HCT116 (cell line): ENCODE measurements around the gene GAPDH. TPM values are rescaled to one million over a fixed set of nuclear protein-coding genes. Genes with fewer than 3 reads are reported as not detected.
A peak's percentile ranks its signal among the peaks of the same experiment; 100 is the strongest.

Experiments used
- ATAC-seq: fragments of 200-7000 bp; cut with Tn5 transposase; 2 replicates; pipeline ENCODE4 v1.9.1; 2020; ENCODE audit warnings: mild to moderate bottlenecking, moderate library complexity
- BruUV-seq: library from RNA; stranded (reverse); fragments of 400-500 nt; replicated peaks from 2 replicates; lab custom pipeline; 2021; lab: Mats Ljungman, UMichigan
- CTCF ChIA-PET: fragments of 300-600 bp; sonication (Branson Sonifier 250); formaldehyde crosslinking; loops from one replicate; lab custom pipeline; 2021; ENCODE audit warnings: antibody characterized with exemption; lab: Charles Lee
- POLR2A ChIA-PET: fragments of 300-600, 350-600 bp; sonication (Branson Sonifier 250); formaldehyde crosslinking; loops from one replicate; lab custom pipeline; 2021; ENCODE audit warnings: antibody characterized with exemption; lab: Charles Lee
- RAD21 ChIA-PET, 2 experiments: fragments of 300-600 bp; sonication (Branson Sonifier 250); formaldehyde crosslinking; loops; one replicate each; lab custom pipeline; 2023; ENCODE audit warnings: low total read pairs in 2 of 2; ENCODE audit not compliant: uncharacterized antibody in 2 of 2, unreplicated experiment in 2 of 2, low non-redundant PET in 1 of 2; lab: Charles Lee
- DNase-seq: peaks from one replicate; pipeline ENCODE4 v3.0.0-alpha.2; 2010; ENCODE audit warnings: low read depth, low spot score
- H2AFZ ChIP-seq: fragments of 200-600 bp; shearing (Covaris generic), sonication (generic); 2 replicates; pipeline ENCODE4 v1.6.1; 2017; ENCODE audit warnings: low read depth, mixed run types, mixed read lengths, antibody characterized with exemption, low read length; ENCODE audit not compliant: poor library complexity, severe bottlenecking
- H3K27ac ChIP-seq: 2 replicates; pipeline ENCODE4 v1.5.1; 2012; ENCODE audit warnings: low read depth, low read length
- H3K27me3 ChIP-seq: fragments of 200-600 bp; sonication (generic); 2 replicates; pipeline ENCODE4 v1.6.1; 2016; ENCODE audit warnings: mixed run types, low read length, mixed read lengths; ENCODE audit not compliant: insufficient read depth
- H3K36me3 ChIP-seq, 2 experiments: fragments of 200-500 bp in 1 of 2; fragments of 200-600 bp in 1 of 2; sonication (Bioruptor generic) in 1 of 2; sonication (generic) in 1 of 2; 2 replicates each; pipeline versions ENCODE4 v1.5.1 to v1.6.1; 2014 to 2016; ENCODE audit warnings: low read length in 2 of 2, inconsistent platforms in 1 of 2, mixed read lengths in 1 of 2, mixed run types in 1 of 2; ENCODE audit not compliant: insufficient read depth in 2 of 2, control insufficient read depth in 1 of 2
- H3K4me1 ChIP-seq, 2 experiments: fragments of 200-600 bp in 1 of 2; sonication (generic) in 1 of 2; 2 replicates each; pipeline versions ENCODE4 v1.5.1 to v1.6.1; 2012 to 2017; ENCODE audit warnings: low read length in 2 of 2, inconsistent platforms in 1 of 2, mild to moderate bottlenecking in 1 of 2, mixed read lengths in 1 of 2, mixed run types in 1 of 2, moderate library complexity in 1 of 2; ENCODE audit not compliant: insufficient read depth in 2 of 2, control insufficient read depth in 1 of 2
- H3K4me2 ChIP-seq: fragments of 200-600 bp; sonication (generic); 2 replicates; pipeline ENCODE4 v1.6.1; 2017; ENCODE audit warnings: mixed run types, low read length, mixed read lengths
- H3K4me3 ChIP-seq, 2 experiments: fragments of 200-600 bp in 1 of 2; sonication (generic) in 1 of 2; replicated peaks in 1 of 2; 2 replicates each; pipeline ENCODE4 v1.5.1; 2011 to 2016; ENCODE audit warnings: low read length in 2 of 2, control low read depth in 1 of 2, low read depth in 1 of 2, mild to moderate bottlenecking in 1 of 2, mixed read lengths in 1 of 2, mixed run types in 1 of 2
- H3K79me2 ChIP-seq: fragments of 200-600 bp; sonication (generic); 2 replicates; pipeline ENCODE4 v1.6.1; 2017; ENCODE audit warnings: mild to moderate bottlenecking, mixed run types, low read length, moderate library complexity, mixed read lengths; ENCODE audit not compliant: insufficient read depth
- H3K9ac ChIP-seq: fragments of 200-600 bp; sonication (generic); 2 replicates; pipeline ENCODE4 v1.6.1; 2016; ENCODE audit warnings: low read length, mixed read lengths
- H3K9me2 ChIP-seq: fragments of 200-600 bp; sonication (generic), shearing (Covaris generic); 2 replicates; pipeline ENCODE4 v1.6.1; 2017; ENCODE audit warnings: mixed run types, mild to moderate bottlenecking, moderate library complexity; ENCODE audit not compliant: insufficient read depth
- H3K9me3 ChIP-seq, 2 experiments: fragments of 200-500 bp in 1 of 2; fragments of 200-600 bp in 1 of 2; sonication (Bioruptor generic) in 1 of 2; sonication (generic) in 1 of 2; 2 replicates each; pipeline ENCODE4 v1.6.1; 2014 to 2017; ENCODE audit warnings: low read length in 2 of 2, mixed read lengths in 2 of 2, inconsistent platforms in 1 of 2, low read depth in 1 of 2, mild to moderate bottlenecking in 1 of 2, mixed run types in 1 of 2, moderate library complexity in 1 of 2; ENCODE audit not compliant: control insufficient read depth in 1 of 2, insufficient read depth in 1 of 2
- H4K20me1 ChIP-seq: fragments of 200-600 bp; sonication (generic), shearing (Covaris generic); 2 replicates; pipeline ENCODE4 v1.6.1; 2017; ENCODE audit warnings: mixed run types, mild to moderate bottlenecking, moderate library complexity; ENCODE audit not compliant: insufficient read depth
- CBX3 ChIP-seq: IDR thresholded peaks from 2 replicates; pipeline ENCODE4 v1.6.1; 2012; ENCODE audit warnings: low read depth
- CEBPB ChIP-seq: IDR thresholded peaks from 2 replicates; pipeline ENCODE4 v1.6.1; 2012; ENCODE audit warnings: low read depth
- EGR1 ChIP-seq: IDR thresholded peaks from 2 replicates; pipeline ENCODE4 v1.6.1; 2012; ENCODE audit warnings: low read depth
- POLR2A ChIP-seq: IDR thresholded peaks from 2 replicates; pipeline ENCODE4 v1.7.0; 2011; ENCODE audit warnings: borderline replicate concordance; ENCODE audit not compliant: insufficient read depth, insufficient read length; ENCODE audit errors: extremely low read depth
- POLR2AphosphoS5 ChIP-seq: IDR thresholded peaks from 2 replicates; pipeline ENCODE4 v1.6.1; 2011; ENCODE audit warnings: mild to moderate bottlenecking, low read depth, low read length, moderate library complexity
- RAD21 ChIP-seq: IDR thresholded peaks from 2 replicates; pipeline ENCODE4 v1.6.1; 2012; ENCODE audit warnings: low read depth, mild to moderate bottlenecking
- SIN3A ChIP-seq: IDR thresholded peaks from 2 replicates; pipeline ENCODE4 v1.6.1; 2012; ENCODE audit warnings: low read depth
- SP1 ChIP-seq: IDR thresholded peaks from 2 replicates; pipeline ENCODE4 v1.6.1; 2012; ENCODE audit warnings: low read depth
- SRF ChIP-seq: IDR thresholded peaks from 2 replicates; pipeline ENCODE4 v1.6.1; 2012; ENCODE audit warnings: low read depth
- TCF7L2 ChIP-seq: IDR thresholded peaks from 2 replicates; pipeline ENCODE4 v1.7.0; 2011; ENCODE audit warnings: borderline replicate concordance, inconsistent platforms; ENCODE audit not compliant: insufficient read depth, insufficient read length; ENCODE audit errors: extremely low read depth
- YY1 ChIP-seq: IDR thresholded peaks from 2 replicates; pipeline ENCODE4 v1.6.1; 2011; ENCODE audit warnings: low read length, low read depth, moderate library complexity, mild to moderate bottlenecking; ENCODE audit not compliant: insufficient replicate concordance; ENCODE audit errors: extremely low read depth
- ZNF274 ChIP-seq: fragments of 200-500 bp; sonication (Bioruptor generic); IDR thresholded peaks from 2 replicates; pipeline ENCODE4 v1.6.1; 2014; ENCODE audit warnings: mild to moderate bottlenecking, low read depth, low read length, inconsistent platforms
- intact Hi-C: fragments of 100-400 bp; cut with micrococcal nuclease; formaldehyde crosslinking; loops from 2 replicates; pipeline ENCODE4 v1.10.0; 2022
- total RNA-seq: library from RNA; stranded (reverse); gene quantifications from one replicate; pipeline ENCODE4 v1.2.1, GENCODE V29; 2021; ENCODE audit not compliant: unreplicated experiment
- TF ChIP-seq, protein P1 (sequence below): IDR thresholded peaks from 2 replicates; pipeline ENCODE4 v1.6.1; 2012; ENCODE audit warnings: low read depth
- TF ChIP-seq, protein P2 (sequence below): IDR thresholded peaks from 2 replicates; pipeline ENCODE4 v1.6.1; 2012
- TF ChIP-seq, protein P3 (sequence below): IDR thresholded peaks from 2 replicates; pipeline ENCODE4 v1.6.1; 2012
- TF ChIP-seq, protein P4 (sequence below), 3 experiments: fragments of 200-600 bp in 1 of 3; sonication (generic) in 1 of 3; IDR thresholded peaks in 2 of 3; conservative IDR thresholded peaks in 1 of 3; 2 replicates each; pipeline ENCODE4 v1.5.1; 2012 to 2017; ENCODE audit warnings: low read depth in 2 of 3, low read length in 2 of 3, antibody characterized with exemption in 1 of 3, borderline replicate concordance in 1 of 3, control low read depth in 1 of 3, mild to moderate bottlenecking in 1 of 3, mixed read lengths in 1 of 3, mixed run types in 1 of 3, moderate library complexity in 1 of 3; ENCODE audit not compliant: insufficient read depth in 1 of 3

Gene GAPDH
- total RNA-seq, 1 experiment from 2014 or later: 5,901 TPM

DNA sequence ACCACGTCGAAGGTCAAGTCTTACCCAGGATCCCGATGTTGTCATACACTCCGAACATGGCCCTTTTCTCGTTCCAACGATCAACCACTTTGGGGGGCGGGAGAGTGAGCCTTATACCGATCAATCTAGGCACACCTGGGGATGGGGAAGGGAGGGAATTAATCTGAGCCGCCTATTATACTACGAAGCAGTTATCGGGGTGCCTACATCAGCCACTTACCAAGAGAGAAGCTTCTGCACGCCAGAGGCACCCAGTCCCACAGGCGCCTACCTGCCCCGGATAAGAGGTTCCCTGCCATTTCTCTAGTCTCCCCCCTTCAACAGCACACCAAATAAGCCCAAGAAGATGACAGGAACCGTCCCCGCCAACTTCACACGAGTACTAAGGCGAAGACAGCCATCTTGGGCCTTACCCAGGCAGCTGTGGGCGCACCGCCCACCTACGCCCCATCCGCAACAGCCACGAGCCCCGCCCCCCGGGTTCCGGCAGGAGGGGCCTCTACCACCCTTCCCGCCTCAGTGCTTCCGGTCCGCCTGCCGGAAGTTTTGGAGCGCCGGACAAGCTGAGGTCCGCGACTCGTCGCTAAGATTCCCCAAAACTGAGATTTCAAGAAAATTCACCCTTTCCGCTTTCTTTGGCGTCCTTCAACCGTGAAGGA lies 41.4 kb upstream of the GAPDH start, which contains the start of gene MRPL51 (continued):
- TF ChIP-seq, protein P1, sequence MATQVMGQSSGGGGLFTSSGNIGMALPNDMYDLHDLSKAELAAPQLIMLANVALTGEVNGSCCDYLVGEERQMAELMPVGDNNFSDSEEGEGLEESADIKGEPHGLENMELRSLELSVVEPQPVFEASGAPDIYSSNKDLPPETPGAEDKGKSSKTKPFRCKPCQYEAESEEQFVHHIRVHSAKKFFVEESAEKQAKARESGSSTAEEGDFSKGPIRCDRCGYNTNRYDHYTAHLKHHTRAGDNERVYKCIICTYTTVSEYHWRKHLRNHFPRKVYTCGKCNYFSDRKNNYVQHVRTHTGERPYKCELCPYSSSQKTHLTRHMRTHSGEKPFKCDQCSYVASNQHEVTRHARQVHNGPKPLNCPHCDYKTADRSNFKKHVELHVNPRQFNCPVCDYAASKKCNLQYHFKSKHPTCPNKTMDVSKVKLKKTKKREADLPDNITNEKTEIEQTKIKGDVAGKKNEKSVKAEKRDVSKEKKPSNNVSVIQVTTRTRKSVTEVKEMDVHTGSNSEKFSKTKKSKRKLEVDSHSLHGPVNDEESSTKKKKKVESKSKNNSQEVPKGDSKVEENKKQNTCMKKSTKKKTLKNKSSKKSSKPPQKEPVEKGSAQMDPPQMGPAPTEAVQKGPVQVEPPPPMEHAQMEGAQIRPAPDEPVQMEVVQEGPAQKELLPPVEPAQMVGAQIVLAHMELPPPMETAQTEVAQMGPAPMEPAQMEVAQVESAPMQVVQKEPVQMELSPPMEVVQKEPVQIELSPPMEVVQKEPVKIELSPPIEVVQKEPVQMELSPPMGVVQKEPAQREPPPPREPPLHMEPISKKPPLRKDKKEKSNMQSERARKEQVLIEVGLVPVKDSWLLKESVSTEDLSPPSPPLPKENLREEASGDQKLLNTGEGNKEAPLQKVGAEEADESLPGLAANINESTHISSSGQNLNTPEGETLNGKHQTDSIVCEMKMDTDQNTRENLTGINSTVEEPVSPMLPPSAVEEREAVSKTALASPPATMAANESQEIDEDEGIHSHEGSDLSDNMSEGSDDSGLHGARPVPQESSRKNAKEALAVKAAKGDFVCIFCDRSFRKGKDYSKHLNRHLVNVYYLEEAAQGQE: no peak
- no peak for TF ChIP-seq SRF

DNA sequence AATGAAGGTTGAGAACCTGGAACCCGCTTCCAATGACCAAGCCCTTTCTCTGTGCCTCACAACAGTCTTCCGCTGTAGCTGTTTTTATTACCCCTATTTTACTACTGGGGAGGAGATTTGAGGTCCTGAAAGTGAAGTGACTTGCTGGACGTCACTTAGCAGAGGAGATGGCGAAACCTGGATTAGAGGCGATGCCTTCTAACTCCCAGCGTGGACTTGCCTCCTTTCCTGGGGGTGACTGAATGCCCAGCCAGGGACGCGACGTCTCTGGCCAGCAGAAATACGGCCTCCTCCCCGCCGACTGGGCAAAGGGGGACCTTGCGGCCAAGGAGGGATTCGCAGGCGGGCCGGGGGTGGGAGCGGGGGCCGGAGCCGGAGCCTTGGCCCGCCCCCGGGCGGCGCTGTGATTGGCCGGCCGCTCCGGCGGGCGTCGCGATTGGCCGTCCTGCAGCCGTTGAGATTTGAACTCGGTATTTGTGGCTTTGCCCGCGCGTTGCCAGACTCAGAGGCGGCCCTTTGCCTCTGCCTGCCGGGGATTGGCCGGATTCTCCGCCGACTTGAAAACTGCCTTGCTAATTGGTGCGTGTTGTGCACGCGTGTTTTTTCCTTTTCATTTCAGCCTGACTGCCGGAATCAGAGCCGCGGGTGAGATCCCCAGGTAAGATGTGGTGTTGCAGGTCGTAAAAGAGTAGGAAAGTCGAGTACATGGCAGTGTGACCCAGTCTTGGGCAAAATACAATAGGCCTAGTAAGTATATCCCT lies 40.6 kb upstream of the GAPDH start, which contains the start of gene NCAPD2:
Gene NCAPD2 (plus strand): TSS at position 606 of the 761 bp plus-strand sequence. CDS start 997 bp downstream, outside the sequence.
- TF ChIP-seq SIN3A (peak; percentile 92), ZNF274 (no peak), EGR1 (peak; percentile 86), SP1 (peak; percentile 84), POLR2A (peak; percentile 27), YY1 (peak; percentile 22), CBX3 (peak; percentile 58; the same call in 1 of the 2 replicates), RAD21 (no peak), CEBPB (no peak), TCF7L2 (peak; percentile 9), POLR2AphosphoS5 (peak; percentile 53), SRF (no peak; the same call in 1 of the 2 replicates)
- TF ChIP-seq, protein P2, sequence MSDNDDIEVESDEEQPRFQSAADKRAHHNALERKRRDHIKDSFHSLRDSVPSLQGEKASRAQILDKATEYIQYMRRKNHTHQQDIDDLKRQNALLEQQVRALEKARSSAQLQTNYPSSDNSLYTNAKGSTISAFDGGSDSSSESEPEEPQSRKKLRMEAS: peak; percentile 89
- TF ChIP-seq, protein P3, sequence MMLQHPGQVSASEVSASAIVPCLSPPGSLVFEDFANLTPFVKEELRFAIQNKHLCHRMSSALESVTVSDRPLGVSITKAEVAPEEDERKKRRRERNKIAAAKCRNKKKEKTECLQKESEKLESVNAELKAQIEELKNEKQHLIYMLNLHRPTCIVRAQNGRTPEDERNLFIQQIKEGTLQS: no peak
- TF ChIP-seq, protein P4, sequence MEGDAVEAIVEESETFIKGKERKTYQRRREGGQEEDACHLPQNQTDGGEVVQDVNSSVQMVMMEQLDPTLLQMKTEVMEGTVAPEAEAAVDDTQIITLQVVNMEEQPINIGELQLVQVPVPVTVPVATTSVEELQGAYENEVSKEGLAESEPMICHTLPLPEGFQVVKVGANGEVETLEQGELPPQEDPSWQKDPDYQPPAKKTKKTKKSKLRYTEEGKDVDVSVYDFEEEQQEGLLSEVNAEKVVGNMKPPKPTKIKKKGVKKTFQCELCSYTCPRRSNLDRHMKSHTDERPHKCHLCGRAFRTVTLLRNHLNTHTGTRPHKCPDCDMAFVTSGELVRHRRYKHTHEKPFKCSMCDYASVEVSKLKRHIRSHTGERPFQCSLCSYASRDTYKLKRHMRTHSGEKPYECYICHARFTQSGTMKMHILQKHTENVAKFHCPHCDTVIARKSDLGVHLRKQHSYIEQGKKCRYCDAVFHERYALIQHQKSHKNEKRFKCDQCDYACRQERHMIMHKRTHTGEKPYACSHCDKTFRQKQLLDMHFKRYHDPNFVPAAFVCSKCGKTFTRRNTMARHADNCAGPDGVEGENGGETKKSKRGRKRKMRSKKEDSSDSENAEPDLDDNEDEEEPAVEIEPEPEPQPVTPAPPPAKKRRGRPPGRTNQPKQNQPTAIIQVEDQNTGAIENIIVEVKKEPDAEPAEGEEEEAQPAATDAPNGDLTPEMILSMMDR (IDR thresholded peaks at IDR 0.05 in 2 of 3, conservative IDR thresholded peaks at IDR 0.05 in 1 of 3; ENCODE audit: borderline replicate concordance in 1 of 3, insufficient read depth in 1 of 3, low read depth in 2 of 3, low read length in 2 of 3): peak in 1 of 3 experiments; percentile 24; a peak in 2 of 6 replicates
- Histone ChIP-seq H3K4me2 (peak within 1 kb of the TSS; percentile 98), H2AFZ (peak within 1 kb of the TSS; percentile 86), H3K79me2 (peaks cover 61% of the 10 kb centered on the region), H3K36me3 (peaks cover 19 to 36% of the 10 kb centered on the region in 2 experiments), H3K4me1 (peaks cover 12 to 19% of the 10 kb centered on the region in 2 experiments), H3K9me3 (no peaks in the 10 kb centered on the region), H4K20me1 (no peaks in the 10 kb centered on the region), H3K27me3 (no peaks in the 10 kb centered on the region), H3K27ac (peak within 1 kb of the TSS; percentile 97), H3K9me2 (no peaks in the 10 kb centered on the region), H3K9ac (peak within 1 kb of the TSS; percentile 98), H3K4me3 (peak within 1 kb of the TSS; percentile 86 to 90)
- intact Hi-C loops: loop anchor here (2.0 kb wide), 2 partner anchors 39 to 71 kb away; no protein-coding TSS in a partner anchor
- POLR2A ChIA-PET: interaction anchor here (0.5 to 1.2 kb wide), 6 partner anchors 12 to 450 kb away, joined by 3 to 12 read pairs (median 4); partner anchors contain the start of genes C12orf57, GAPDH, LAG3 and RNU7-1
- RAD21 ChIA-PET: interaction anchor here in 1 of 2 experiments (0.8 kb wide), 1 partner anchor 23 kb away, joined by 3 read pairs; the partner anchor contains the start of gene VAMP1
- DNase-seq (peak; percentile 91), ATAC-seq (peak; percentile 90)
- CTCF ChIA-PET: no interaction called here
- no TSS peak for BruUV-seq
